ENCODE results near the gene ARID5A.

Gene ARID5A

DNA sequence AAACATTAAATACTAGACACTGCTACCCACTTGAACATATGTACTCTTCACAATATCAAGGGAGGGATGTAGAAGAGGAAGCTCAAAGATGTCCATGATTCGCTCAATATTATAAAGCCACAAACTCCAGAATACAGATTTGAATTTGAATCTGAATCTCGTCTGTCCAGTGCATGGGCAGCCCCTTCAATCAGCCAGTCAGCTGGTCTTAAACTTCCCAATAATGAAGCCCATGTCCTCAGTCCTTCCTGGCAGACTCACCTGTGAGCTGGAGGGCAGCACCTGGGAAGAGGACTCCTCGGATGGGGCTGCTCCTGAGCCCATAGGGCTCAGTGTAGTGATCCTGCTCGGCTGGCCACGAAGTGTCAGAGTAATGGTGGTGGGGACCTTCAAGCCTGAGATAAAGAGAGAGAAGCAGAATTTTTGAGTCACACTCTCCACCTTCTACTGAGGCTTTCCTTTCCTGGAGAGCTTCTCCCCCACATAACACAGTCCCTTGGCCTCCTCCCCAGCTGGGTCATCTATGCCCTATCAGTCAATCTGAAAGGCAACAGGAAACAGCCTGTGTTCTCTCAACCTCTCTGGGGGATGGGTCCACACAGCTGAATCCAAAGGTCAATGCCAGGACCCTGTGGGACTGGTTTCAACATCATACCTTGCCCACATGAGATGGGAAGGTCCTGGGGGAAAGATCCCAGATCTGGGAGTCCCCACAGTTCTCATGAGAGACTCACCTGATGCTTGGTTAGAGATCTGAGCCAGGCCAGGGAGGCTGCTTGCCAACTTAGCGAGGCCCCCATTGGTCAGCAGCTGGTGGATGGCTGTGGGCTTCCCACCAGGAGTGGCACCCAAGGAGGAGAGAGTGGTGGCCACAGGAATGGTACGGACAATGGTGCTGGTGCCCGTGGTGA, 65.1 kb downstream of the ARID5A start:
- DNase-seq (ENCODE audit: low read depth in 2 of 2): peak in 1 of 2 donors; percentile 8
